CD14-positive monocyte (primary cell): ENCODE results near the gene TRABD. TPM values are rescaled to one million over a fixed set of nuclear protein-coding genes. Genes with fewer than 3 reads are reported as not detected.

Experiments used
- DNase-seq, 3 donors: peaks; one replicate each; pipeline ENCODE4 v3.0.0-alpha.2; 2011 to 2022
- H2AFZ ChIP-seq: 2 replicates; pipeline ENCODE4 v1.6.0; 2012; ENCODE audit warnings: mild to moderate bottlenecking, low read depth, low read length, inconsistent platforms; ENCODE audit not compliant: insufficient read depth, poor library complexity, severe bottlenecking
- H3K27ac ChIP-seq, 2 donors: 1 replicate in 1 of 2; 2 replicates in 1 of 2; pipeline ENCODE4 v1.5.1; 2012 to 2013; ENCODE audit warnings: low read length in 2 of 2, control low read depth in 1 of 2, inconsistent platforms in 1 of 2, low read depth in 1 of 2, mild to moderate bottlenecking in 1 of 2
- H3K27me3 ChIP-seq, 2 donors: one replicate each; pipeline versions ENCODE4 v1.6.0 to v1.6.1; 2011 to 2013; ENCODE audit warnings: low read length in 2 of 2; ENCODE audit not compliant: control insufficient read depth in 2 of 2, insufficient read depth in 2 of 2
- H3K36me3 ChIP-seq, 2 donors: replicated peaks in 1 of 2; 1 replicate in 1 of 2; 2 replicates in 1 of 2; pipeline versions ENCODE4 v1.5.1 to v1.6.1; 2012 to 2013; ENCODE audit warnings: low read length in 2 of 2, control low read depth in 1 of 2, inconsistent platforms in 1 of 2, mild to moderate bottlenecking in 1 of 2; ENCODE audit not compliant: insufficient read depth in 2 of 2, control insufficient read depth in 1 of 2
- H3K4me1 ChIP-seq, 2 donors: 1 replicate in 1 of 2; 2 replicates in 1 of 2; pipeline versions ENCODE4 v1.5.1 to v1.6.1; 2012 to 2013; ENCODE audit warnings: low read length in 2 of 2, control low read depth in 1 of 2, inconsistent platforms in 1 of 2, mild to moderate bottlenecking in 1 of 2, moderate library complexity in 1 of 2; ENCODE audit not compliant: insufficient read depth in 2 of 2, control insufficient read depth in 1 of 2
- H3K4me2 ChIP-seq: replicated peaks from 2 replicates; pipeline ENCODE3; 2012; ENCODE audit warnings: low read length, moderate library complexity, mild to moderate bottlenecking; ENCODE audit not compliant: poor library complexity, severe bottlenecking; ENCODE audit errors: extremely low read depth
- H3K4me3 ChIP-seq, 3 experiments: fragments of 200-600 bp in 1 of 3; sonication (generic) in 1 of 3; replicated peaks in 1 of 3; 1 replicate in 2 of 3; 2 replicates in 1 of 3; pipeline ENCODE4 v1.5.1; 2011 to 2013; ENCODE audit warnings: low read length in 3 of 3, mild to moderate bottlenecking in 3 of 3, control low read depth in 2 of 3, low read depth in 2 of 3, inconsistent platforms in 1 of 3, moderate library complexity in 1 of 3
- H3K79me2 ChIP-seq: 2 replicates; pipeline ENCODE4 v1.6.0; 2012; ENCODE audit warnings: mild to moderate bottlenecking, control low read depth, inconsistent platforms, low read length, moderate library complexity; ENCODE audit not compliant: insufficient read depth
- H3K9ac ChIP-seq: 2 replicates; pipeline ENCODE4 v1.6.0; 2017; ENCODE audit warnings: low read length, mild to moderate bottlenecking; ENCODE audit not compliant: insufficient read depth, poor library complexity, severe bottlenecking
- H3K9me3 ChIP-seq, 2 donors: replicated peaks in 1 of 2; 1 replicate in 1 of 2; 2 replicates in 1 of 2; pipeline versions ENCODE4 v1.5.1 to v1.6.1; 2012 to 2013; ENCODE audit warnings: low read length in 2 of 2, control low read depth in 1 of 2; ENCODE audit not compliant: control insufficient read depth in 1 of 2, insufficient read depth in 1 of 2
- H4K20me1 ChIP-seq: 2 replicates; pipeline ENCODE4 v1.6.0; 2012; ENCODE audit warnings: mild to moderate bottlenecking, low read length, control low read depth, moderate library complexity; ENCODE audit not compliant: insufficient read depth
- H3K27ac Mint-ChIP-seq, 7 donors: one replicate each; pipeline ENCODE4 v1.8.0; 2020; ENCODE audit warnings: mild to moderate bottlenecking in 7 of 7, mixed read lengths in 7 of 7, moderate library complexity in 6 of 7, inconsistent platforms in 2 of 7
- H3K27me3 Mint-ChIP-seq, 3 donors: one replicate each; pipeline ENCODE4 v1.8.0; 2021 to 2022; ENCODE audit warnings: low read depth in 3 of 3, mild to moderate bottlenecking in 3 of 3, mixed read lengths in 3 of 3, moderate library complexity in 3 of 3, inconsistent platforms in 1 of 3
- H3K36me3 Mint-ChIP-seq, 2 donors: one replicate each; pipeline ENCODE4 v1.8.0; 2020; ENCODE audit warnings: mixed read lengths in 2 of 2, inconsistent platforms in 1 of 2, mild to moderate bottlenecking in 1 of 2
- H3K4me1 Mint-ChIP-seq: one replicate; pipeline ENCODE4 v1.8.0; 2020; ENCODE audit warnings: mild to moderate bottlenecking, mixed read lengths
- H3K4me3 Mint-ChIP-seq, 2 donors: one replicate each; pipeline ENCODE4 v1.8.0; 2020; ENCODE audit warnings: mild to moderate bottlenecking in 2 of 2, mixed read lengths in 2 of 2, moderate library complexity in 1 of 2
- H3K9me3 Mint-ChIP-seq, 7 donors: one replicate each; pipeline ENCODE4 v1.8.0; 2020 to 2022; ENCODE audit warnings: mixed read lengths in 7 of 7, mild to moderate bottlenecking in 6 of 7, moderate library complexity in 6 of 7, inconsistent platforms in 2 of 7
- WGBS: methylation state at CpG from one replicate; pipeline ENCODE4 v1.1.5; 2013; ENCODE audit warnings: missing lambda C conversion rate; ENCODE audit not compliant: insufficient coverage; 5-methylcytosine and 5-hydroxymethylcytosine counted together
- intact Hi-C, 2 donors: fragments of 100-400 bp; cut with micrococcal nuclease; formaldehyde crosslinking; loops; one replicate each; pipeline versions ENCODE4 v1.15.0 to v1.15.1; 2023
- polyA plus RNA-seq, 3 donors: library from polyadenylated mRNA; depleted of rRNA in 1 of 3; unstranded in 2 of 3; stranded (reverse) in 1 of 3; fragments of 300-500 nt in 2 of 3; fragments of >200 nt in 1 of 3; fragmentation: Illumina TruSeq in 2 of 3; gene quantifications; 1 replicate in 2 of 3; 2 replicates in 1 of 3; pipeline ENCODE4 v1.2.3, GENCODE V29; 2012 to 2021
- TF ChIP-seq, protein P1 (sequence below): fragments of 200-600 bp; IDR thresholded peaks from one replicate; pipeline ENCODE4 v1.8.0; 2022; ENCODE audit warnings: antibody characterized with exemption, mild to moderate bottlenecking

The TRABD gene
- polyA plus RNA-seq, 3 donors = 34.5 to 240 (median 39.3) TPM

DNA sequence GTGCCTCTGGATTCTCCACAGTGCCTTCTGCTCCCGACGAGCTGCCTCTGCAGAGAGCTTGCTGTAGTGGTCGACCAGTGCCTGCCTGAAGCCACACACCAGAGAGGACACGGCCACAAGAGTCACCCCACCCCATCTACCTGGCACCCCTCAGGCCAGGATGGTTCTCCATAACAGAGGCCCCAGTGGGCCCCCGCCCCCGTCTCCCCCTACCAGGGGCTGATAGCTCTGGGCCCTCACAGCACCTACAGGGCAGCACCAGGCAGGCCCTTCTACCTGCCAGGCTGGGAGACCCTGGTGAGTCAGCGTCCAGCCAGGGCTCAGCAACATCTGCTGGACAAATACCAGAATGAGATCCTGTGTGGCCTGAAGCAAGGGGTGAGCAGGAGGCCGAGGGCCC, 36.8 kb downstream of the TRABD start:
- H3K9me3 ChIP-seq = no peaks in the 10 kb centered on the region
- Mint-ChIP-seq H3K27me3 (no peaks in the 10 kb centered on the region), H3K36me3 (peaks cover 63 to 88% of the 10 kb centered on the region in 2 donors), H3K4me3 (no peak overlapping the region), H3K9me3 (no peaks in the 10 kb centered on the region), H3K4me1 (peaks cover 6% of the 10 kb centered on the region), H3K27ac (no peak overlapping the region)
- intact Hi-C loops = no loop called here
- peaks cover 76 to 84% of the 10 kb centered on the region in 2 donors for H3K36me3 ChIP-seq
- H3K27me3 ChIP-seq = no peaks in the 10 kb centered on the region
- peaks cover 32% of the 10 kb centered on the region for H4K20me1 ChIP-seq
- 98% methylated on average over 5 of the region's 8 CpGs for WGBS
- no peak overlapping the region for H3K4me2 ChIP-seq
- no peak overlapping the region for H3K4me3 ChIP-seq
- no peak overlapping the region for H3K27ac ChIP-seq
- TF ChIP-seq, protein P1, sequence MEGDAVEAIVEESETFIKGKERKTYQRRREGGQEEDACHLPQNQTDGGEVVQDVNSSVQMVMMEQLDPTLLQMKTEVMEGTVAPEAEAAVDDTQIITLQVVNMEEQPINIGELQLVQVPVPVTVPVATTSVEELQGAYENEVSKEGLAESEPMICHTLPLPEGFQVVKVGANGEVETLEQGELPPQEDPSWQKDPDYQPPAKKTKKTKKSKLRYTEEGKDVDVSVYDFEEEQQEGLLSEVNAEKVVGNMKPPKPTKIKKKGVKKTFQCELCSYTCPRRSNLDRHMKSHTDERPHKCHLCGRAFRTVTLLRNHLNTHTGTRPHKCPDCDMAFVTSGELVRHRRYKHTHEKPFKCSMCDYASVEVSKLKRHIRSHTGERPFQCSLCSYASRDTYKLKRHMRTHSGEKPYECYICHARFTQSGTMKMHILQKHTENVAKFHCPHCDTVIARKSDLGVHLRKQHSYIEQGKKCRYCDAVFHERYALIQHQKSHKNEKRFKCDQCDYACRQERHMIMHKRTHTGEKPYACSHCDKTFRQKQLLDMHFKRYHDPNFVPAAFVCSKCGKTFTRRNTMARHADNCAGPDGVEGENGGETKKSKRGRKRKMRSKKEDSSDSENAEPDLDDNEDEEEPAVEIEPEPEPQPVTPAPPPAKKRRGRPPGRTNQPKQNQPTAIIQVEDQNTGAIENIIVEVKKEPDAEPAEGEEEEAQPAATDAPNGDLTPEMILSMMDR = no peak
- H2AFZ ChIP-seq = no peak overlapping the region
- no peaks in the 10 kb centered on the region for H3K79me2 ChIP-seq
- H3K4me1 ChIP-seq = peaks cover 0 to 9% of the 10 kb centered on the region in 2 donors
- DNase-seq = no peak
- H3K9ac ChIP-seq = no peak overlapping the region

DNA sequence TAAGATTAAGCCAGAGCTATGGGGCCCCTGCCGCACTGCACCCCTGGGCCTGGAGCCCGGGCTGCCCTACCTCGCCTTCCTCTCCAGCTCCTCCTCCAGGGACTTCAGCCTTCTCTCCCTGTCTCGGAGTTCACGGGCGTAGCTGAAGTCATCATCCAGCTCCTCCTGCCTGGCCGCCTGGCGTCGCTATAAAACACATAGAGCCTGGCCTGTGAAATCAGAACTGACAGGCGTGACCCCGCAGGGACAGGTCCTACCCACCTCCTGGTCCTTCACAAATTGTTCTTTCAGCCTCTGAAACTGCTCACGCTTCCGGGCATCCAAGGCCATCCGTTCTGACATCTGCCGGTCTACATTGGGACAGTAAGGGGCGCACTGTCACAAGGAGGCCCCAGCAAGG, 38.4 kb downstream of the TRABD start:
- H3K4me3 Mint-ChIP-seq = no peak overlapping the region
- H3K27ac ChIP-seq = no peak overlapping the region
- 97% methylated on average over 16 of the region's 16 CpGs for WGBS
- H3K79me2 ChIP-seq = no peaks in the 10 kb centered on the region
- no peaks in the 10 kb centered on the region for H3K27me3 ChIP-seq
- H3K27me3 Mint-ChIP-seq = no peaks in the 10 kb centered on the region
- H3K9ac ChIP-seq = no peak overlapping the region
- intact Hi-C loops = no loop called here
- H3K36me3 Mint-ChIP-seq = peaks cover 59 to 84% of the 10 kb centered on the region in 2 donors
- peaks cover 0 to 9% of the 10 kb centered on the region in 2 donors for H3K4me1 ChIP-seq
- H3K9me3 ChIP-seq = no peaks in the 10 kb centered on the region
- H3K27ac Mint-ChIP-seq = no peak overlapping the region
- peaks cover 70 to 82% of the 10 kb centered on the region in 2 donors for H3K36me3 ChIP-seq
- peaks cover 16% of the 10 kb centered on the region for H4K20me1 ChIP-seq
- no peak overlapping the region for H2AFZ ChIP-seq
- H3K4me3 ChIP-seq = no peak overlapping the region
- H3K4me1 Mint-ChIP-seq = peaks cover 6% of the 10 kb centered on the region
- no peaks in the 10 kb centered on the region for H3K9me3 Mint-ChIP-seq
- DNase-seq = no peak
- TF ChIP-seq, protein P1 = no peak
- H3K4me2 ChIP-seq = no peak overlapping the region
